SU-DHL-6 (cell line): ENCODE data around the gene POLR2J3.
"Not testable (repeated sequence)": the region's sequence is repeated elsewhere in the genome, so short reads cannot be mapped to it uniquely, and the experiment has no call there.

Experiments
- EZH2phosphoT487 ChIP-seq: fragments of 200-600 bp; sonication (generic), shearing (Covaris generic); conservative IDR thresholded peaks from 2 replicates; pipeline ENCODE4 v1.6.1; 2018; ENCODE audit warnings: mild to moderate bottlenecking, antibody characterized with exemption, low read length, moderate library complexity, mixed read lengths
- TF ChIP-seq, protein P1 (sequence below): fragments of 200-600 bp; sonication (generic); IDR thresholded peaks from one replicate; pipeline ENCODE4 v1.5.1; 2017; ENCODE audit warnings: antibody characterized with exemption, mild to moderate bottlenecking, low read length, moderate library complexity; ENCODE audit not compliant: insufficient read depth, poor library complexity, severe bottlenecking

GRCh38 chr7:102527182-102527581 lies 45.2 kb downstream of the POLR2J3 start:
- TF ChIP-seq, protein P1, sequence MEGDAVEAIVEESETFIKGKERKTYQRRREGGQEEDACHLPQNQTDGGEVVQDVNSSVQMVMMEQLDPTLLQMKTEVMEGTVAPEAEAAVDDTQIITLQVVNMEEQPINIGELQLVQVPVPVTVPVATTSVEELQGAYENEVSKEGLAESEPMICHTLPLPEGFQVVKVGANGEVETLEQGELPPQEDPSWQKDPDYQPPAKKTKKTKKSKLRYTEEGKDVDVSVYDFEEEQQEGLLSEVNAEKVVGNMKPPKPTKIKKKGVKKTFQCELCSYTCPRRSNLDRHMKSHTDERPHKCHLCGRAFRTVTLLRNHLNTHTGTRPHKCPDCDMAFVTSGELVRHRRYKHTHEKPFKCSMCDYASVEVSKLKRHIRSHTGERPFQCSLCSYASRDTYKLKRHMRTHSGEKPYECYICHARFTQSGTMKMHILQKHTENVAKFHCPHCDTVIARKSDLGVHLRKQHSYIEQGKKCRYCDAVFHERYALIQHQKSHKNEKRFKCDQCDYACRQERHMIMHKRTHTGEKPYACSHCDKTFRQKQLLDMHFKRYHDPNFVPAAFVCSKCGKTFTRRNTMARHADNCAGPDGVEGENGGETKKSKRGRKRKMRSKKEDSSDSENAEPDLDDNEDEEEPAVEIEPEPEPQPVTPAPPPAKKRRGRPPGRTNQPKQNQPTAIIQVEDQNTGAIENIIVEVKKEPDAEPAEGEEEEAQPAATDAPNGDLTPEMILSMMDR: not testable (repeated sequence)
- not testable (repeated sequence) for TF ChIP-seq EZH2phosphoT487
